CD4-positive, alpha-beta T cell (primary cell): ENCODE data around the gene MSI2. TPM values are rescaled to one million over a fixed set of nuclear protein-coding genes. Genes with fewer than 3 reads are reported as not detected.
A peak's percentile ranks its signal among the peaks of the same experiment; 100 is the strongest.

Experiments
- ATAC-seq: fragments of 200-7000 bp; cut with Tn5 transposase; one replicate; pipeline ENCODE4 v1.10.0; 2022; ENCODE audit warnings: mild to moderate bottlenecking; ENCODE audit not compliant: poor library complexity
- CTCF ChIA-PET: fragments of 350-600 bp; sonication (Branson Sonifier 250); formaldehyde crosslinking; loops from one replicate; lab custom pipeline; 2021; ENCODE audit warnings: antibody characterized with exemption, inconsistent platforms; lab: Charles Lee
- POLR2A ChIA-PET: fragments of 350-600 bp; sonication (Branson Sonifier 250); formaldehyde crosslinking; loops from one replicate; lab custom pipeline; 2021; ENCODE audit warnings: antibody characterized with exemption, inconsistent platforms; lab: Charles Lee
- DNase-seq, 14 experiments: peaks; one replicate each; pipeline ENCODE4 v3.0.0-alpha.2; 2013 to 2020; ENCODE audit warnings: mixed read lengths in 2 of 14
- H3K27ac ChIP-seq, 2 donors: one replicate each; pipeline versions ENCODE4 v1.5.1 to v1.7.0; 2013; ENCODE audit warnings: low read length in 2 of 2, low read depth in 1 of 2, mild to moderate bottlenecking in 1 of 2
- H3K27me3 ChIP-seq, 2 experiments: 1 replicate in 1 of 2; 2 replicates in 1 of 2; pipeline versions ENCODE4 v1.6.1 to v1.7.0; 2013; ENCODE audit warnings: low read length in 2 of 2, control low read depth in 1 of 2, mild to moderate bottlenecking in 1 of 2, moderate library complexity in 1 of 2; ENCODE audit not compliant: insufficient read depth in 2 of 2, control insufficient read depth in 1 of 2
- H3K36me3 ChIP-seq: one replicate; pipeline ENCODE4 v1.6.1; 2013; ENCODE audit warnings: low read length, control low read depth; ENCODE audit not compliant: insufficient read depth
- H3K4me1 ChIP-seq: one replicate; pipeline ENCODE4 v1.6.1; 2013; ENCODE audit warnings: low read length, control low read depth; ENCODE audit not compliant: insufficient read depth
- H3K4me3 ChIP-seq: one replicate; pipeline ENCODE4 v1.5.1; 2013; ENCODE audit warnings: mild to moderate bottlenecking, low read length, moderate library complexity
- H3K9me3 ChIP-seq, 2 experiments: 1 replicate in 1 of 2; 2 replicates in 1 of 2; pipeline versions ENCODE4 v1.6.1 to v1.7.0; 2013; ENCODE audit warnings: low read length in 2 of 2, mild to moderate bottlenecking in 2 of 2, control low read depth in 1 of 2, moderate library complexity in 1 of 2; ENCODE audit not compliant: control insufficient read depth in 1 of 2, insufficient read depth in 1 of 2
- H3K27ac Mint-ChIP-seq: one replicate; pipeline ENCODE4 v1.8.0; 2020; ENCODE audit warnings: mixed read lengths
- H3K27me3 Mint-ChIP-seq: one replicate; pipeline ENCODE4 v1.8.0; 2021; ENCODE audit warnings: mixed read lengths
- H3K36me3 Mint-ChIP-seq: one replicate; pipeline ENCODE4 v1.8.0; 2021; ENCODE audit warnings: low read depth, mixed read lengths
- H3K4me1 Mint-ChIP-seq: one replicate; pipeline ENCODE4 v1.8.0; 2021; ENCODE audit warnings: low read depth, mixed read lengths
- H3K4me3 Mint-ChIP-seq: one replicate; pipeline ENCODE4 v1.8.0; 2020; ENCODE audit warnings: mild to moderate bottlenecking, mixed read lengths
- H3K9me3 Mint-ChIP-seq: one replicate; pipeline ENCODE4 v1.8.0; 2020; ENCODE audit warnings: mixed read lengths
- intact Hi-C, 2 experiments: fragments of 100-400 bp; cut with DNase I in 1 of 2; cut with micrococcal nuclease in 1 of 2; formaldehyde crosslinking; loops; one replicate each; pipeline versions ENCODE4 v1.15.1 to v1.9.0; 2023 to 2025; cut with DNase I, micrococcal nuclease
- total RNA-seq, 174 experiments: library from RNA in 2 of 174; stranded (reverse) in 2 of 174; gene quantifications; one replicate each; pipeline ENCODE4 v1.2.3 and lab custom pipeline; 2021 to 2026
- TF ChIP-seq, protein P1 (sequence below): fragments of 200-600 bp; IDR thresholded peaks from one replicate; pipeline ENCODE4 v1.8.0; 2022; ENCODE audit warnings: antibody characterized with exemption, mild to moderate bottlenecking

MSI2 gene
- total RNA-seq, 2 experiments from 2014 or later = 129 to 132 TPM

DNA sequence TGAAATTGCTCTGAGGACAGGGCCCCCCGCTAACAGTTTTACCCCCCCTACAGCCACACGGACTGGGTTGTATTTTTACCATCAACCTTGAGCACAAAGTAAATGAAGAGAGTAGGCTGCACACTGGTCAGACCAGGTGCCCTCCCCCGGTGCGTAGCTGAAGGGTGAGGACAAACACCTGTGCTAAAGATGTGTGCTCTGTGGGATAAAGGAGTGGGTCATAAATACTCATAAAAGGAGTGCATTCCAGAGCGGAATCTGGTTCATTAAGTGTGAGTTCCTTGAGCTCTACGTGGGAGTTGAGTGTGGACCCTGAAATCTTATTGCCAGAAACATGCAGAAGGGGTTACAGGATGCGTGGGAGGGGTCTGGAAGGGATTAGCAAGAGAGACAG is 271.7 kb downstream of the MSI2 start:
- Histone ChIP-seq H3K27me3 (no peaks in the 10 kb centered on the region), H3K9me3 (no peaks in the 10 kb centered on the region), H3K36me3 (peaks cover 7% of the 10 kb centered on the region), H3K27ac (no peak overlapping the region), H3K4me3 (no peak overlapping the region), H3K4me1 (peaks cover 17% of the 10 kb centered on the region)
- H3K36me3 Mint-ChIP-seq = peaks cover 9% of the 10 kb centered on the region
- no peaks in the 10 kb centered on the region for H3K27me3 Mint-ChIP-seq
- no peak for ATAC-seq
- H3K4me3 Mint-ChIP-seq = no peak overlapping the region
- ChIA-PET CTCF (no interaction called here), POLR2A (no interaction called here)
- DNase-seq = no peak
- TF ChIP-seq, protein P1, sequence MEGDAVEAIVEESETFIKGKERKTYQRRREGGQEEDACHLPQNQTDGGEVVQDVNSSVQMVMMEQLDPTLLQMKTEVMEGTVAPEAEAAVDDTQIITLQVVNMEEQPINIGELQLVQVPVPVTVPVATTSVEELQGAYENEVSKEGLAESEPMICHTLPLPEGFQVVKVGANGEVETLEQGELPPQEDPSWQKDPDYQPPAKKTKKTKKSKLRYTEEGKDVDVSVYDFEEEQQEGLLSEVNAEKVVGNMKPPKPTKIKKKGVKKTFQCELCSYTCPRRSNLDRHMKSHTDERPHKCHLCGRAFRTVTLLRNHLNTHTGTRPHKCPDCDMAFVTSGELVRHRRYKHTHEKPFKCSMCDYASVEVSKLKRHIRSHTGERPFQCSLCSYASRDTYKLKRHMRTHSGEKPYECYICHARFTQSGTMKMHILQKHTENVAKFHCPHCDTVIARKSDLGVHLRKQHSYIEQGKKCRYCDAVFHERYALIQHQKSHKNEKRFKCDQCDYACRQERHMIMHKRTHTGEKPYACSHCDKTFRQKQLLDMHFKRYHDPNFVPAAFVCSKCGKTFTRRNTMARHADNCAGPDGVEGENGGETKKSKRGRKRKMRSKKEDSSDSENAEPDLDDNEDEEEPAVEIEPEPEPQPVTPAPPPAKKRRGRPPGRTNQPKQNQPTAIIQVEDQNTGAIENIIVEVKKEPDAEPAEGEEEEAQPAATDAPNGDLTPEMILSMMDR = no peak
- no peaks in the 10 kb centered on the region for H3K9me3 Mint-ChIP-seq
- peaks cover 47% of the 10 kb centered on the region for H3K4me1 Mint-ChIP-seq
- no peak overlapping the region for H3K27ac Mint-ChIP-seq
- intact Hi-C loops = no loop called here

DNA sequence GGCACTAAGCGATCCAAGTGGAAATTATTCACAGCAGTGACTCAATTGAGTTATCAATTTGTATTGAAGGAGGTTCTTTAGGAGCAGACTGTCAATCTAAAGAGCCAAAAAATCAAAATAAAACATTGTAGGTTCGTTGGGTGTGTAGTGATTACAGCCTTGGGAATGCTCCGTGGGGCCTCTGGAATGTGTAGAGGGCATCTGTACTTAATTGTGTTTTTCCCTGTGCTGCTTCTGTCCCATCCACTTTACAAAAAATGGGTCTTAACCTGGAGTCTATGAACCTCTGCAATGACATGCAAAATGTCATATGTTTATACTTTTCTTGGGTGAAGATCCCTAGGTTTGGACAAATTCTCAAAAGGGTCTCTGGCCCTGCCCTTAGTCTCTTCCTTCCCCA is 273.7 kb downstream of the MSI2 start:
- H3K27ac ChIP-seq = no peak overlapping the region
- no peak overlapping the region for H3K4me3 ChIP-seq
- TF ChIP-seq, protein P1 = no peak
- H3K27me3 ChIP-seq = no peaks in the 10 kb centered on the region
- ATAC-seq (no peak), DNase-seq (no peak)
- intact Hi-C loops = no loop called here
- no peak overlapping the region for H3K4me3 Mint-ChIP-seq
- peaks cover 14% of the 10 kb centered on the region for H3K36me3 Mint-ChIP-seq
- H3K27me3 Mint-ChIP-seq = no peaks in the 10 kb centered on the region
- no peaks in the 10 kb centered on the region for H3K9me3 Mint-ChIP-seq
- H3K4me1 ChIP-seq = peaks cover 17% of the 10 kb centered on the region
- ChIA-PET CTCF (no interaction called here), POLR2A (no interaction called here)
- H3K4me1 Mint-ChIP-seq = peaks cover 38% of the 10 kb centered on the region
- H3K9me3 ChIP-seq = no peaks in the 10 kb centered on the region
- H3K27ac Mint-ChIP-seq = peak overlapping the region; percentile 74
- peaks cover 10% of the 10 kb centered on the region for H3K36me3 ChIP-seq

DNA sequence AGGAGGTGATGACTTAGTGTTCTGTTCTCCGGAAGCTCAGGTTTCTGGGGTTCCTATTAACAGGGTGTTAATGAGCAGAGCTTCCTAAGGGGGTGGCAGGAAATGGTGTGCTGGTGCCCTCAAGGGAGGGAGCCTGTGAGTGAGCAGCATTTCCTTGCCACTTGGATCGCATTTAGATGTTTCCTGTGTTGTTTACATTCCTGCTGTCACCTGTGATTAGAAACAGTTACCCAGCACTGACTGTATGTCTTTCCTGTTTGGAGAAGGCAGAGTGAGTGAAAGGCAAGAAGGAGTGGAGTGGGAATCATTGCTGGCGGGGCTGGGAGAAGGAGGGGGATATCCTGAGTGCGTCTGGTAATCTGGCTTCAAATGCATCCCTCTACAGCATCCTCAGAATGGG is 274.2 kb downstream of the MSI2 start:
- ATAC-seq = peak; percentile 44
- peaks cover 40% of the 10 kb centered on the region for H3K4me1 Mint-ChIP-seq

More for the DNA sequence above, 274.2 kb downstream of the MSI2 start:
- ChIA-PET CTCF (no interaction called here), POLR2A (no interaction called here)
- TF ChIP-seq, protein P1 = no peak
- H3K4me3 ChIP-seq = no peak overlapping the region
- H3K27ac ChIP-seq = no peak overlapping the region
- peak overlapping the region; percentile 74 for H3K27ac Mint-ChIP-seq
- H3K36me3 Mint-ChIP-seq = peaks cover 14% of the 10 kb centered on the region
- peaks cover 10% of the 10 kb centered on the region for H3K36me3 ChIP-seq
- H3K27me3 Mint-ChIP-seq = no peaks in the 10 kb centered on the region
- peak in 1 of 14 experiments; percentile 44 for DNase-seq
- peaks cover 17% of the 10 kb centered on the region for H3K4me1 ChIP-seq
- no peak overlapping the region for H3K4me3 Mint-ChIP-seq
- no peaks in the 10 kb centered on the region for H3K27me3 ChIP-seq
- no peaks in the 10 kb centered on the region for H3K9me3 Mint-ChIP-seq
- H3K9me3 ChIP-seq = no peaks in the 10 kb centered on the region
- intact Hi-C loops = no loop called here
